ENCODE data around the gene TMEM52.

DNA sequence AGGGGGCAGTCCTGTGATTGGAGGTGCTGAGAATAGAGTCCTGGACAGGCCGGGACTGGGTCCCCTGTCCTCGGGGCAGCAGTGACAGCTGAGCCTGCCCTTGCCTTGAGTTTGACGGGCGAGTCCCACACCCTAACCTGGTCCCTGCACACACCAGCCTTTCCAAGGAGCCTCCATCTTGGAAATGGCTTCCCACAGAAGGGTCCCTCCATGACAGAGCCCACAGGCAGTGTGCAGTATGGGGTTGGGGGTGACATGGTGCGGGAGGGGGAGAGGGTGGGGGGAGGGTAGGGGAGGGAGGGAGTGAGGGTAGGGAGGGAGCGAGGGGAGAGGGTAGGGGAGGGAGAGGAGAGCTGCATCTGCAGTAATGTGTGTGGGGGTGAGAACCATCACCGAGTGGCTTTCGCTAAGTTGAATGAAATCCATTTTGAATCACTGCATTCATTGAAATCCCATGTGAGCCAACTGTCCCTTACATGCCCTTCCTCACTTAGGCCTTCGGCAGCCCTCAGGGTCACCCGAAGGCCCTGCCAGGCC is 10.1 kb upstream of the TMEM52 start:
- no peak for TF ChIP-seq EZH2 (IDR thresholded peaks at IDR 0.05; ENCODE audit: insufficient read depth, poor library complexity, severe bottlenecking)
- TF ChIP-seq EZH2phosphoT487 (IDR thresholded peaks at IDR 0.05; ENCODE audit: insufficient read depth, low read depth), result no peak
